HG03060 (cell line): Measurements from ENCODE around the gene WNT3A.

Source experiments
- ATAC-seq: cut with Tn5 transposase; IDR thresholded peaks from one replicate; pipeline ENCODE4 v1.9.1; 2021; ENCODE audit warnings: low read depth, moderate number of reproducible peaks; ENCODE audit not compliant: unreplicated experiment

The WNT3A gene

GRCh38 chr1:228046421-228047182 is 39.8 kb downstream of the WNT3A start:
- no peak for ATAC-seq

GRCh38 chr1:228047183-228047466 is 40.3 kb downstream of the WNT3A start:
- no peak for ATAC-seq

- no peak for ATAC-seq
Measured at GRCh38 chr1:228048120-228048519, 41.3 kb downstream of the WNT3A start.

GRCh38 chr1:228048659-228049298 is 42.0 kb downstream of the WNT3A start:
- ATAC-seq: no peak

GRCh38 chr1:228050571-228051231 is 43.9 kb downstream of the WNT3A start:
- ATAC-seq: no peak

- no peak for ATAC-seq
Measured at GRCh38 chr1:228058172-228058948, 51.6 kb downstream of the WNT3A start.

- no peak for ATAC-seq
Measured at GRCh38 chr1:228058949-228059633, 52.3 kb downstream of the WNT3A start.

GRCh38 chr1:228059634-228060457 is 53.0 kb downstream of the WNT3A start:
- no peak for ATAC-seq

- no peak for ATAC-seq
Measured at GRCh38 chr1:228060458-228061190, 53.8 kb downstream of the WNT3A start.

GRCh38 chr1:228061411-228062084 is 54.8 kb downstream of the WNT3A start:
- ATAC-seq: no peak

- no peak for ATAC-seq
Measured at GRCh38 chr1:228062085-228062791, 55.4 kb downstream of the WNT3A start.

GRCh38 chr1:228062812-228063211 is 56.0 kb downstream of the WNT3A start:
- ATAC-seq: no peak

GRCh38 chr1:228063251-228064191 is 56.7 kb downstream of the WNT3A start:
- ATAC-seq: no peak

GRCh38 chr1:228064296-228064695 is 57.5 kb downstream of the WNT3A start:
- ATAC-seq: no peak

- ATAC-seq: no peak
Measured at GRCh38 chr1:228064741-228065542, 58.1 kb downstream of the WNT3A start.
